Thyroid gland (tissue), 4 donors: ENCODE data around the gene AKR1A1.

Experiments used
- POLR2A ChIP-seq, 2 donors: fragments of 450-650 bp; IDR thresholded peaks; one replicate each; pipeline ENCODE4 v1.6.1; 2017; ENCODE audit warnings: antibody characterized with exemption in 2 of 2, mild to moderate bottlenecking in 2 of 2, moderate library complexity in 1 of 2
- TF ChIP-seq, protein P1 (sequence below), 6 experiments: fragments of 200-600 bp in 3 of 6; fragments of 450-650 bp in 3 of 6; sonication (generic) in 3 of 6; IDR thresholded peaks; one replicate each; pipeline ENCODE4 v1.5.1; 2016 to 2019; ENCODE audit warnings: antibody characterized with exemption in 6 of 6, mild to moderate bottlenecking in 2 of 6, inconsistent platforms in 1 of 6, moderate library complexity in 1 of 6

DNA sequence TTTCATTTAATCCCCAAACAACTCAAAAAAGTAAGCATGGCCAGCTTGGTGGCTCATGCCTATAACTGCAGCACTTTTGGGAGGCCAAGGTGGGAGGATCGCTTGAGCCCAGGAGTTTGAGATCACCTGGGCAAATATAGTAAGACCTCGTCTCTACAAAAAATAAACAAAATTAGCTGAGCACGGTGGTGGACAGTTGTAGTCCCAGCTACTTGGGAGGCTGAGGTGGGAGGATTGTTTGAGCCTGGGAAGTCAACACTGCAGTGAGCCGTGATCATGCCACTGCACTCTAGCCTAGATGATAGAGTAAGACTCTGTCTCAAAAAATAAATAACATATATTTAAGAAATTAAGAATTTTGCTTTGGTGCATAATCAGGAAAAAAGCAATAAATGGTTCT lies 6.1 kb upstream of the AKR1A1 start:
- TF ChIP-seq, protein P1, sequence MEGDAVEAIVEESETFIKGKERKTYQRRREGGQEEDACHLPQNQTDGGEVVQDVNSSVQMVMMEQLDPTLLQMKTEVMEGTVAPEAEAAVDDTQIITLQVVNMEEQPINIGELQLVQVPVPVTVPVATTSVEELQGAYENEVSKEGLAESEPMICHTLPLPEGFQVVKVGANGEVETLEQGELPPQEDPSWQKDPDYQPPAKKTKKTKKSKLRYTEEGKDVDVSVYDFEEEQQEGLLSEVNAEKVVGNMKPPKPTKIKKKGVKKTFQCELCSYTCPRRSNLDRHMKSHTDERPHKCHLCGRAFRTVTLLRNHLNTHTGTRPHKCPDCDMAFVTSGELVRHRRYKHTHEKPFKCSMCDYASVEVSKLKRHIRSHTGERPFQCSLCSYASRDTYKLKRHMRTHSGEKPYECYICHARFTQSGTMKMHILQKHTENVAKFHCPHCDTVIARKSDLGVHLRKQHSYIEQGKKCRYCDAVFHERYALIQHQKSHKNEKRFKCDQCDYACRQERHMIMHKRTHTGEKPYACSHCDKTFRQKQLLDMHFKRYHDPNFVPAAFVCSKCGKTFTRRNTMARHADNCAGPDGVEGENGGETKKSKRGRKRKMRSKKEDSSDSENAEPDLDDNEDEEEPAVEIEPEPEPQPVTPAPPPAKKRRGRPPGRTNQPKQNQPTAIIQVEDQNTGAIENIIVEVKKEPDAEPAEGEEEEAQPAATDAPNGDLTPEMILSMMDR (IDR thresholded peaks at IDR 0.05), result no peak
- TF ChIP-seq POLR2A (IDR thresholded peaks at IDR 0.05), result no peak
